Measurements from ENCODE around the gene UBL3.

DNA sequence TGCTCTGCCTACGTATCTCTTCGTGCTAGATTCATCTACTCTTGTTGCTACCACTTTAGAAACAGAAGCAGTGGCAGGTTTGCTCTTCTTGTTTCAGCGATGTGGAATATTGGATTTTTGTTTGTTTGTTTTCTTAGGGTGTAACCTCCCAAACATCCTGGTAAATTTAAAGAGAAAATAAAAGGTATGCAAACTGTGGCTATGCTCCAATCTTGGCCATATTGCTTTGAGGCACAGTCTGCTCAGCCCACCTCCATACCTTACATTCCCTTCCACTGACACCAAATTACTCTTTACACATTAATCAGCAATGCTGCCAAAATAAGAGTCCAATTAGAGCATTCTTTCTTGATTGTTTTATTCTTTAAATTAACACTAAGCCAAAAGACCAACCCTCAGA is 25.2 kb upstream of the UBL3 start:
- TF ChIP-seq, protein P1, sequence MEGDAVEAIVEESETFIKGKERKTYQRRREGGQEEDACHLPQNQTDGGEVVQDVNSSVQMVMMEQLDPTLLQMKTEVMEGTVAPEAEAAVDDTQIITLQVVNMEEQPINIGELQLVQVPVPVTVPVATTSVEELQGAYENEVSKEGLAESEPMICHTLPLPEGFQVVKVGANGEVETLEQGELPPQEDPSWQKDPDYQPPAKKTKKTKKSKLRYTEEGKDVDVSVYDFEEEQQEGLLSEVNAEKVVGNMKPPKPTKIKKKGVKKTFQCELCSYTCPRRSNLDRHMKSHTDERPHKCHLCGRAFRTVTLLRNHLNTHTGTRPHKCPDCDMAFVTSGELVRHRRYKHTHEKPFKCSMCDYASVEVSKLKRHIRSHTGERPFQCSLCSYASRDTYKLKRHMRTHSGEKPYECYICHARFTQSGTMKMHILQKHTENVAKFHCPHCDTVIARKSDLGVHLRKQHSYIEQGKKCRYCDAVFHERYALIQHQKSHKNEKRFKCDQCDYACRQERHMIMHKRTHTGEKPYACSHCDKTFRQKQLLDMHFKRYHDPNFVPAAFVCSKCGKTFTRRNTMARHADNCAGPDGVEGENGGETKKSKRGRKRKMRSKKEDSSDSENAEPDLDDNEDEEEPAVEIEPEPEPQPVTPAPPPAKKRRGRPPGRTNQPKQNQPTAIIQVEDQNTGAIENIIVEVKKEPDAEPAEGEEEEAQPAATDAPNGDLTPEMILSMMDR (IDR thresholded peaks at IDR 0.05) = no peak
- TF ChIP-seq POLR2AphosphoS5 (IDR thresholded peaks at IDR 0.05) = no peak
- TF ChIP-seq POLR2A (IDR thresholded peaks at IDR 0.05) = no peak

All from prostate gland (tissue), 2 donors.